WERI-Rb-1 (cell line): ENCODE data around the gene AGAP1.

Experiments used
- DNase-seq: peaks from one replicate; pipeline ENCODE4 v3.0.0-alpha.2; 2020
- H3K27ac ChIP-seq: fragments of 250-450 bp; sonication (Bioruptor Pico); 2 replicates; pipeline ENCODE4 v1.5.1; 2020; ENCODE audit warnings: mild to moderate bottlenecking, moderate library complexity
- H3K27me3 ChIP-seq: fragments of 250-450 bp; sonication (Bioruptor Pico); 2 replicates; pipeline ENCODE4 v1.5.1; 2021; ENCODE audit warnings: mild to moderate bottlenecking, low read depth, moderate library complexity; ENCODE audit not compliant: insufficient read depth, severe bottlenecking
- H3K36me3 ChIP-seq: fragments of 250-450 bp; sonication (Bioruptor Pico); 2 replicates; pipeline ENCODE4 v1.5.1; 2020; ENCODE audit warnings: mild to moderate bottlenecking, moderate library complexity
- H3K4me3 ChIP-seq: 2 replicates; pipeline ENCODE4 v1.5.1; 2011; ENCODE audit warnings: low read depth, mild to moderate bottlenecking, control low read depth, low read length
- H3K9me3 ChIP-seq: fragments of 250-450 bp; sonication (Bioruptor Pico); 2 replicates; pipeline ENCODE4 v1.5.1; 2021; ENCODE audit warnings: mild to moderate bottlenecking, moderate library complexity; ENCODE audit not compliant: severe bottlenecking
- CTCF ChIP-seq: IDR thresholded peaks from 2 replicates; pipeline ENCODE4 v1.5.1; 2011; ENCODE audit warnings: low read depth, mild to moderate bottlenecking, control low read depth, inconsistent platforms, low read length

AGAP1 gene

GRCh38 chr2:235852526-235852920 is 358.7 kb downstream of the AGAP1 start:
- peaks cover 16% of the 10 kb centered on the region for H3K36me3 ChIP-seq
- H3K27ac ChIP-seq: no peak overlapping the region
- TF ChIP-seq CTCF: no peak
- H3K4me3 ChIP-seq: no peak overlapping the region
- no peaks in the 10 kb centered on the region for H3K9me3 ChIP-seq
- DNase-seq: no peak
- no peaks in the 10 kb centered on the region for H3K27me3 ChIP-seq

DNA sequence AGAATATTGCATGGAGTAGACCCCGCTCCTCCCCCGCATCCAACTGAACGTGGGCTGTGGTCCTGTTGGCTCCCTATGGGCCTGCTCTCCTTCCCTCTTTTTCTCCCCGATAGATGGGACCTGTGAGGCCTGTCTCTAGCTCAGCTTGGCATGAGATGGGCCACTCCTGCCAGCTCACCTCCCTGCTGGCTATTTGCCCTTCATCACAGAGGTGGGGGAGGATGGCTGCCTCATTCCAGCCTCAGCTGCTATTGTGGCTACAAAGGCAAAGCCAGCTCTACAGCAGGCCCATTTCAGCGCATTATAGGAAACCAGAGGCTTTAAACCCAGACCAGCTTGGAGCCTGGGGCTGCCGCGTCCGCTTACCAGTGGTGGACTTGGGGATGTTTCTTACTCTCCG is 360.4 kb downstream of the AGAP1 start:
- Histone ChIP-seq H3K27me3 (no peaks in the 10 kb centered on the region), H3K4me3 (no peak overlapping the region), H3K9me3 (no peaks in the 10 kb centered on the region), H3K36me3 (peaks cover 16% of the 10 kb centered on the region), H3K27ac (no peak overlapping the region)
- TF ChIP-seq CTCF: no peak
- DNase-seq: no peak

GRCh38 chr2:235855011-235855410 is 361.2 kb downstream of the AGAP1 start:
- H3K36me3 ChIP-seq: peaks cover 18% of the 10 kb centered on the region
- H3K27ac ChIP-seq: no peak overlapping the region
- no peak for DNase-seq
- no peak for TF ChIP-seq CTCF
- no peaks in the 10 kb centered on the region for H3K9me3 ChIP-seq
- H3K27me3 ChIP-seq: no peaks in the 10 kb centered on the region
- no peak overlapping the region for H3K4me3 ChIP-seq

- no peaks in the 10 kb centered on the region for H3K27me3 ChIP-seq
- TF ChIP-seq CTCF: no peak
- H3K36me3 ChIP-seq: peaks cover 11% of the 10 kb centered on the region
- no peak overlapping the region for H3K27ac ChIP-seq
- no peak for DNase-seq
- H3K4me3 ChIP-seq: no peak overlapping the region
- H3K9me3 ChIP-seq: no peaks in the 10 kb centered on the region
Measured at GRCh38 chr2:235856151-235856854, 362.5 kb downstream of the AGAP1 start.

GRCh38 chr2:235857598-235857997 is 363.8 kb downstream of the AGAP1 start:
- Histone ChIP-seq H3K36me3 (peaks cover 10% of the 10 kb centered on the region), H3K4me3 (no peak overlapping the region), H3K9me3 (no peaks in the 10 kb centered on the region), H3K27me3 (no peaks in the 10 kb centered on the region), H3K27ac (no peak overlapping the region)
- no peak for DNase-seq
- TF ChIP-seq CTCF: no peak

DNA sequence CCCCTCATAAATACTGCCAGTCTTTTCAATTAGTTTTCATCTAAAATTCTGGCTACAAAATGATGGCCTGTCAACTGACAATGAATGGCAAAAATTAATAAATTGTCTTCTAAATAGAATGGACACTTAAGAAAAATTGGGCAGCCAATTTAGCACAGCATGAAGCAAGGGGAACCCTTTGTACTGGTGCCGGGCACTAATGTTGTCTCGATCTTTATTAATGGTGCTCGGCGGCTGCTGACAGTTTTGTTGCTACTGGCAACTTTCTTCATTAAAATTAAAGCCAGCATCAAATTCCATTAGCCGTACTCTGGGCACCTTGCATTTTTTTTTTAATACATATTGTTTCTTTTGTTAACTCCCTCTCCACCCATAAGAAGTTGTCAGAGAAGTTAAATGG is 365.0 kb downstream of the AGAP1 start:
- peaks cover 7% of the 10 kb centered on the region for H3K36me3 ChIP-seq
- no peak for TF ChIP-seq CTCF
- no peaks in the 10 kb centered on the region for H3K27me3 ChIP-seq
- no peak for DNase-seq
- H3K27ac ChIP-seq: no peak overlapping the region
- H3K9me3 ChIP-seq: no peaks in the 10 kb centered on the region
- H3K4me3 ChIP-seq: no peak overlapping the region
